A549 (cell line): ENCODE measurements around the gene PLXNA3. TPM values are rescaled to one million over a fixed set of nuclear protein-coding genes. Genes with fewer than 3 reads are reported as not detected.

Experiments used
- ATAC-seq, 2 experiments: fragments of 200-7000 bp in 1 of 2; fragments of >200 bp in 1 of 2; cut with Nextera tagmentation in 1 of 2; cut with Tn5 transposase in 1 of 2; 3 replicates each; pipeline versions ENCODE4 v1.8.0 to v1.9.1; 2018 to 2020; ENCODE audit warnings: mild to moderate bottlenecking in 1 of 2, moderate library complexity in 1 of 2
- CTCF ChIA-PET: fragments of 300-600 bp; sonication (Branson Sonifier 250); formaldehyde crosslinking; extraction: SDS; loops from one replicate; lab custom pipeline; 2021; ENCODE audit warnings: antibody characterized with exemption, inconsistent platforms; lab: Yijun Ruan, JAX
- POLR2A ChIA-PET: fragments of 350-600 bp; formaldehyde crosslinking; extraction: SDS; loops from one replicate; lab custom pipeline; 2021; ENCODE audit warnings: antibody characterized with exemption, inconsistent platforms; lab: Yijun Ruan, JAX
- DNase-seq, 2 experiments: peaks; one replicate each; pipeline versions ENCODE4 v3.0.0 to v3.0.0-alpha.2; 2011 to 2016; ENCODE audit warnings: low read depth in 1 of 2, low spot score in 1 of 2
- FAIRE-seq: peaks from 2 replicates; lab custom pipeline; 2011; peaks lifted over from hg19 to GRCh38; lab: Jason Lieb, UNC
- H3K27ac ChIP-seq, 2 experiments: fragments of >200 bp; sonication (Bioruptor Twin); formaldehyde crosslinking; 3 replicates each; pipeline ENCODE4 v1.5.1; 2016 to 2017
- H3K4me1 ChIP-seq: fragments of >200 bp; sonication (Bioruptor Twin); formaldehyde crosslinking; 3 replicates; pipeline ENCODE4 v1.6.1; 2016
- H3K4me2 ChIP-seq: fragments of >200 bp; sonication (Bioruptor Twin); formaldehyde crosslinking; 3 replicates; pipeline ENCODE4 v1.6.1; 2016
- H3K4me3 ChIP-seq: fragments of >200 bp; sonication (Bioruptor Twin); formaldehyde crosslinking; 3 replicates; pipeline ENCODE4 v1.5.1; 2016
- H3K9me3 ChIP-seq: fragments of >200 bp; sonication (Bioruptor Twin); formaldehyde crosslinking; 3 replicates; pipeline ENCODE4 v1.6.1; 2016
- BHLHE40 ChIP-seq: IDR thresholded peaks from 2 replicates; pipeline ENCODE4 v1.6.1; 2012; ENCODE audit warnings: low read depth, low read length, inconsistent platforms
- CBX8 ChIP-seq: fragments of 200-600 bp; sonication (generic); IDR thresholded peaks from 2 replicates; pipeline ENCODE4 v1.6.1; 2016
- CEBPB ChIP-seq, 2 experiments: fragments of >200 bp in 1 of 2; sonication (Bioruptor Twin) in 1 of 2; formaldehyde crosslinking in 1 of 2; IDR thresholded peaks; 2 replicates each; pipeline ENCODE4 v1.6.1; 2012 to 2016
- CHD2 ChIP-seq: fragments of 150-350 bp; IDR thresholded peaks from 2 replicates; pipeline ENCODE4 v1.6.1; 2014; ENCODE audit warnings: low read length; ENCODE audit not compliant: partially characterized antibody
- EHF ChIP-seq: fragments of 250-450 bp; sonication (Bioruptor Pico); IDR thresholded peaks from 2 replicates; pipeline ENCODE4 v1.5.0; 2020; ENCODE audit warnings: mild to moderate bottlenecking
- FOSB ChIP-seq: fragments of 250-450 bp; sonication (Bioruptor Pico); IDR thresholded peaks from 2 replicates; pipeline ENCODE4 v1.5.0; 2020; ENCODE audit warnings: mild to moderate bottlenecking, moderate library complexity
- FOXS1 ChIP-seq: fragments of 250-450 bp; sonication (Bioruptor Pico); IDR thresholded peaks from 2 replicates; pipeline ENCODE4 v1.5.0; 2020; ENCODE audit warnings: mild to moderate bottlenecking, moderate library complexity
- HEYL ChIP-seq: fragments of 250-450 bp; sonication (Bioruptor Pico); IDR thresholded peaks from 2 replicates; pipeline ENCODE4 v1.8.0; 2021; ENCODE audit warnings: mild to moderate bottlenecking, moderate library complexity
- HOXB5 ChIP-seq: fragments of 250-450 bp; sonication (Bioruptor Pico); IDR thresholded peaks from 2 replicates; pipeline ENCODE4 v1.5.0; 2020; ENCODE audit warnings: mild to moderate bottlenecking, moderate library complexity
- JUN ChIP-seq, 2 experiments: fragments of >200 bp; sonication (Bioruptor Twin); formaldehyde crosslinking; IDR thresholded peaks; 2 replicates in 1 of 2; 3 replicates in 1 of 2; pipeline ENCODE4 v1.6.1; 2016 to 2017
- KDM1A ChIP-seq: fragments of 200-600 bp; sonication (generic); IDR thresholded peaks from 2 replicates; pipeline ENCODE4 v1.6.1; 2016; ENCODE audit warnings: low read depth, mild to moderate bottlenecking
- MAFK ChIP-seq: fragments of 450-650 bp; IDR thresholded peaks from 2 replicates; pipeline ENCODE4 v1.6.1; 2014; ENCODE audit not compliant: partially characterized antibody
- MYC ChIP-seq: IDR thresholded peaks from 2 replicates; pipeline ENCODE4 v1.6.1; 2012; ENCODE audit warnings: mild to moderate bottlenecking, inconsistent platforms, low read length, improper control_type of control experiment, borderline replicate concordance
- NFE2L2 ChIP-seq: fragments of 150-350 bp; conservative IDR thresholded peaks from 2 replicates; pipeline ENCODE4 v1.6.1; 2014; ENCODE audit warnings: low read length
- NR3C1 ChIP-seq: fragments of >200 bp; sonication (Bioruptor Twin); formaldehyde crosslinking; IDR thresholded peaks from 3 replicates; pipeline ENCODE4 v1.6.1; 2017
- PBX3 ChIP-seq: IDR thresholded peaks from 2 replicates; pipeline ENCODE4 v1.6.1; 2012
- PHF8 ChIP-seq: fragments of 200-600 bp; sonication (generic); IDR thresholded peaks from 2 replicates; pipeline ENCODE4 v1.6.1; 2016; ENCODE audit warnings: low read depth, mild to moderate bottlenecking, antibody characterized with exemption, moderate library complexity, borderline replicate concordance
- POLR2A ChIP-seq: IDR thresholded peaks from 2 replicates; pipeline ENCODE4 v1.6.1; 2012; ENCODE audit warnings: mild to moderate bottlenecking, low read length
- REST ChIP-seq: fragments of 200-600 bp; sonication (generic); IDR thresholded peaks from 2 replicates; pipeline ENCODE4 v1.6.1; 2016; ENCODE audit warnings: antibody characterized with exemption, mild to moderate bottlenecking, moderate library complexity
- RNF2 ChIP-seq: fragments of 200-600 bp; sonication (generic); IDR thresholded peaks from 2 replicates; pipeline ENCODE4 v1.6.1; 2016; ENCODE audit warnings: low read depth, mild to moderate bottlenecking, antibody characterized with exemption, moderate library complexity, borderline replicate concordance
- TFCP2L1 ChIP-seq: fragments of 250-450 bp; sonication (Bioruptor Pico); IDR thresholded peaks from 2 replicates; pipeline ENCODE4 v1.5.0; 2021; ENCODE audit warnings: mild to moderate bottlenecking
- TP53 ChIP-seq: fragments of 250-450 bp; sonication (Bioruptor Pico); IDR thresholded peaks from 2 replicates; pipeline ENCODE4 v1.5.0; 2021; ENCODE audit warnings: mild to moderate bottlenecking, moderate library complexity
- ZFP36 ChIP-seq: fragments of 450-650 bp; IDR thresholded peaks from 2 replicates; pipeline ENCODE4 v1.6.1; 2014; ENCODE audit warnings: borderline replicate concordance; ENCODE audit not compliant: partially characterized antibody
- WGBS: methylation state at CpG from one replicate; pipeline ENCODE4 v1.1.6; 2017; ENCODE audit errors: missing lambda C conversion rate; 5-methylcytosine and 5-hydroxymethylcytosine counted together
- polyA plus RNA-seq, 4 experiments: library from polyadenylated mRNA; depleted of rRNA in 3 of 4; stranded (reverse); fragments of >200 nt; fragmentation: RNase III in 1 of 4; extraction: RNeasy Plus Mini Kit Qiagen cat#74134 plus additional on column Dnase treatment in 1 of 4; gene quantifications; 2 replicates in 3 of 4; 3 replicates in 1 of 4; pipeline ENCODE4 v1.2.3, GENCODE V29; 2011 to 2017
- TF ChIP-seq, protein P1 (sequence below): fragments of 250-450 bp; sonication (Bioruptor Pico); IDR thresholded peaks from 2 replicates; pipeline ENCODE4 v1.5.0; 2021; ENCODE audit warnings: mild to moderate bottlenecking, moderate library complexity, borderline replicate concordance
- TF ChIP-seq, protein P2 (sequence below): IDR thresholded peaks from 2 replicates; pipeline ENCODE4 v1.6.1; 2012; ENCODE audit warnings: low read depth, borderline replicate concordance
- TF ChIP-seq, protein P3 (sequence below): fragments of 450-650 bp; IDR thresholded peaks from 2 replicates; pipeline ENCODE4 v1.6.1; 2014; ENCODE audit warnings: antibody characterized with exemption
- TF ChIP-seq, protein P4 (sequence below): fragments of >200 bp; sonication (Bioruptor Twin); formaldehyde crosslinking; IDR thresholded peaks from 3 replicates; pipeline ENCODE4 v1.5.1; 2016
- TF ChIP-seq, protein P5 (sequence below): IDR thresholded peaks from 2 replicates; pipeline ENCODE4 v1.6.1; 2012
- TF ChIP-seq, protein P6 (sequence below): fragments of >200 bp; sonication (Bioruptor Twin); formaldehyde crosslinking; IDR thresholded peaks from 2 replicates; pipeline ENCODE4 v1.6.1; 2016

PLXNA3 gene
- polyA plus RNA-seq, 2 of the 4 experiments (the other 2 are of a cell fraction): 3.4 to 10.1 TPM

DNA sequence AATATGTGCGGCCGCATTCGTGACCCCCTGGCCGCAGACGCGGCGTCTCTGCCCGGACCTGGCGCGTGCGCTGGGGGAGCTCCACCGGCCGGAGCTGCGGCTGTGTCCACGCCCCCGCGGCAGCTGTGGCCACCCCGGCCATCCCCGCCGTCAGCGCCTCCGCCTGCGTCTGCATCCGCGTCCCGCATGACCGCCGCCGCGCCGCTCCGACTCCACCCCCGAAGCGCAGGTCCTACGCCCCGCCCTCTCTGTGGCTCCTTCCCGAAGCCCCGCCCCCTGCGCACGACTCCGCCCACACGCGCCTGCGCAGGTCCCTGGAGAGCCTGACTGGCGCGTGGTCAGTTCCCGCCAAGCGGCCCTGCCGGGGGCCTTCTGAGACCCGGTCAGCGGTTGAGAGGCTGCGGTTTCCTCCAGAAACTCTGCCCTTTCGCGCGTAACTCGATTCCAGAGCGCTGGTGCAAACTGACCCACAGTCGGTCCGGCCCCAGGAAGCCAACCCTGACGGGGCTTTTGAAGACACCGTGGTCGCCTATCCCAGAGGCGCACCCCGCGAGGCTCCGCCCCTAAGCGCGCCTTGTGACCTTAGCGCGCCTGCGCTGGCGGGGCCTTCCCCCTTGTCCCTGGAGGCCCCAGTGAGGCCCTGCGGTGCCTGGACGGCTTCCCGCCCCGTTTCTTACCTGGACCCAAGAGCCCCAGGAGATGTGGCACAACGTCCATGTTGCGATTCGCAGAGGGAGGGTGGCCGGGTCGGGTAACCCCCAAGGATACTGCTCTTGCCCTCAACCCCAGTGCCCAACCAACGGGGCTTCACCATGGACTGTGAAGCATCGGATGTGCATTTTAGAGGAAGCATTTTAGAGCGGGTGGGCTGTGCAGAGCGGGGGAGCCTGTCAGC lies 20.9 kb downstream of the PLXNA3 start, which contains the start of gene LAGE3:
Gene LAGE3, minus strand, starts transcription at position 554 of the 895 bp plus-strand sequence. Its CDS starts 366 bp downstream, at position 188.
- peak; percentile 88 to 93 for ATAC-seq
- peak within 1 kb of the TSS; percentile 71 to 91 for H3K27ac ChIP-seq
- peak within 1 kb of the TSS; percentile 97 for H3K4me2 ChIP-seq
- 47% methylated on average over 8 of the region's 85 CpGs for WGBS
- no peaks in the 10 kb centered on the region for H3K9me3 ChIP-seq
- ChIA-PET POLR2A (interaction anchor here (0.5 to 1.3 kb wide), 4 partner anchors 11 to 762 kb away, joined by 3 to 8 read pairs (median 4); partner anchors contain the start of gene SLC10A3), CTCF (interaction anchor here (1.8 kb wide), 1 partner anchor 11 kb away, joined by 6 read pairs; the partner anchor contains the start of gene SLC10A3)
- H3K4me1 ChIP-seq: peaks cover 5% of the 10 kb centered on the region; the same call in 1 of the 3 replicates
- H3K4me3 ChIP-seq: peak within 1 kb of the TSS; percentile 83
- FAIRE-seq: peak; percentile 43
- peak; percentile 83 to 94 for DNase-seq
- TF ChIP-seq, protein P1, sequence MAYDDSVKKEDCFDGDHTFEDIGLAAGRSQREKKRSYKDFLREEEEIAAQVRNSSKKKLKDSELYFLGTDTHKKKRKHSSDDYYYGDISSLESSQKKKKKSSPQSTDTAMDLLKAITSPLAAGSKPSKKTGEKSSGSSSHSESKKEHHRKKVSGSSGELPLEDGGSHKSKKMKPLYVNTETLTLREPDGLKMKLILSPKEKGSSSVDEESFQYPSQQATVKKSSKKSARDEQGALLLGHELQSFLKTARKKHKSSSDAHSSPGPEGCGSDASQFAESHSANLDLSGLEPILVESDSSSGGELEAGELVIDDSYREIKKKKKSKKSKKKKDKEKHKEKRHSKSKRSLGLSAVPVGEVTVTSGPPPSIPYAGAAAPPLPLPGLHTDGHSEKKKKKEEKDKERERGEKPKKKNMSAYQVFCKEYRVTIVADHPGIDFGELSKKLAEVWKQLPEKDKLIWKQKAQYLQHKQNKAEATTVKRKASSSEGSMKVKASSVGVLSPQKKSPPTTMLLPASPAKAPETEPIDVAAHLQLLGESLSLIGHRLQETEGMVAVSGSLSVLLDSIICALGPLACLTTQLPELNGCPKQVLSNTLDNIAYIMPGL (CRISPR knock-in tag): no peak
- TF ChIP-seq POLR2A (peak; percentile 66), BHLHE40 (no peak), ZFP36 (no peak), JUN (IDR thresholded peaks at IDR 0.05) (peak in 1 of 2 experiments; percentile 73; a peak in 4 of 5 replicates), MAFK (no peak), REST (no peak), NFE2L2 (no peak), NR3C1 (no peak), PHF8 (0 out of 2 replicates have a peak, but pooled peaks have one; percentile 36), CEBPB (IDR thresholded peaks at IDR 0.05) (no peak), CBX8 (no peak), TFCP2L1 (CRISPR knock-in tag) (peak; percentile 66; the same call in 1 of the 2 replicates), PBX3 (no peak), RNF2 (0 out of 2 replicates have a peak, but pooled peaks have one; percentile 64), HOXB5 (CRISPR knock-in tag) (peak; percentile 83), FOXS1 (CRISPR knock-in tag) (peak; percentile 73), TP53 (CRISPR knock-in tag) (0 out of 2 replicates have a peak, but pooled peaks have one; percentile 73), MYC (peak; percentile 73; the same call in 1 of the 2 replicates), KDM1A (no peak), CHD2 (no peak), FOSB (CRISPR knock-in tag) (no peak), EHF (CRISPR knock-in tag) (0 out of 2 replicates have a peak, but pooled peaks have one; percentile 55), HEYL (CRISPR knock-in tag) (no peak; the same call in 1 of the 2 replicates)
- TF ChIP-seq, protein P2, sequence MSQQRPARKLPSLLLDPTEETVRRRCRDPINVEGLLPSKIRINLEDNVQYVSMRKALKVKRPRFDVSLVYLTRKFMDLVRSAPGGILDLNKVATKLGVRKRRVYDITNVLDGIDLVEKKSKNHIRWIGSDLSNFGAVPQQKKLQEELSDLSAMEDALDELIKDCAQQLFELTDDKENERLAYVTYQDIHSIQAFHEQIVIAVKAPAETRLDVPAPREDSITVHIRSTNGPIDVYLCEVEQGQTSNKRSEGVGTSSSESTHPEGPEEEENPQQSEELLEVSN: peak; percentile 100
- TF ChIP-seq, protein P3, sequence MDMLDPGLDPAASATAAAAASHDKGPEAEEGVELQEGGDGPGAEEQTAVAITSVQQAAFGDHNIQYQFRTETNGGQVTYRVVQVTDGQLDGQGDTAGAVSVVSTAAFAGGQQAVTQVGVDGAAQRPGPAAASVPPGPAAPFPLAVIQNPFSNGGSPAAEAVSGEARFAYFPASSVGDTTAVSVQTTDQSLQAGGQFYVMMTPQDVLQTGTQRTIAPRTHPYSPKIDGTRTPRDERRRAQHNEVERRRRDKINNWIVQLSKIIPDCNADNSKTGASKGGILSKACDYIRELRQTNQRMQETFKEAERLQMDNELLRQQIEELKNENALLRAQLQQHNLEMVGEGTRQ: peak; percentile 48
- TF ChIP-seq, protein P4, sequence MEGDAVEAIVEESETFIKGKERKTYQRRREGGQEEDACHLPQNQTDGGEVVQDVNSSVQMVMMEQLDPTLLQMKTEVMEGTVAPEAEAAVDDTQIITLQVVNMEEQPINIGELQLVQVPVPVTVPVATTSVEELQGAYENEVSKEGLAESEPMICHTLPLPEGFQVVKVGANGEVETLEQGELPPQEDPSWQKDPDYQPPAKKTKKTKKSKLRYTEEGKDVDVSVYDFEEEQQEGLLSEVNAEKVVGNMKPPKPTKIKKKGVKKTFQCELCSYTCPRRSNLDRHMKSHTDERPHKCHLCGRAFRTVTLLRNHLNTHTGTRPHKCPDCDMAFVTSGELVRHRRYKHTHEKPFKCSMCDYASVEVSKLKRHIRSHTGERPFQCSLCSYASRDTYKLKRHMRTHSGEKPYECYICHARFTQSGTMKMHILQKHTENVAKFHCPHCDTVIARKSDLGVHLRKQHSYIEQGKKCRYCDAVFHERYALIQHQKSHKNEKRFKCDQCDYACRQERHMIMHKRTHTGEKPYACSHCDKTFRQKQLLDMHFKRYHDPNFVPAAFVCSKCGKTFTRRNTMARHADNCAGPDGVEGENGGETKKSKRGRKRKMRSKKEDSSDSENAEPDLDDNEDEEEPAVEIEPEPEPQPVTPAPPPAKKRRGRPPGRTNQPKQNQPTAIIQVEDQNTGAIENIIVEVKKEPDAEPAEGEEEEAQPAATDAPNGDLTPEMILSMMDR: no peak
- TF ChIP-seq, protein P5, sequence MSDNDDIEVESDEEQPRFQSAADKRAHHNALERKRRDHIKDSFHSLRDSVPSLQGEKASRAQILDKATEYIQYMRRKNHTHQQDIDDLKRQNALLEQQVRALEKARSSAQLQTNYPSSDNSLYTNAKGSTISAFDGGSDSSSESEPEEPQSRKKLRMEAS: peak; percentile 100
- TF ChIP-seq, protein P6, sequence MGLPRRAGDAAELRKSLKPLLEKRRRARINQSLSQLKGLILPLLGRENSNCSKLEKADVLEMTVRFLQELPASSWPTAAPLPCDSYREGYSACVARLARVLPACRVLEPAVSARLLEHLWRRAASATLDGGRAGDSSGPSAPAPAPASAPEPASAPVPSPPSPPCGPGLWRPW: no peak
